Left ventricle myocardium inferior (tissue), 1 donor: ENCODE results near the gene CYB5R4. TPM values are rescaled to one million over a fixed set of nuclear protein-coding genes. Genes with fewer than 3 reads are reported as not detected.
"Not testable (repeated sequence)": the region's sequence is repeated elsewhere in the genome, so short reads cannot be mapped to it uniquely, and the experiment has no call there.

ENCODE experiments used
- DNase-seq: peaks from one replicate; pipeline ENCODE4 v3.0.0-alpha.2; 2020
- H3K27ac ChIP-seq: fragments of 200-600 bp; replicated peaks from 2 replicates; pipeline ENCODE4 v1.8.0; 2021
- H3K27me3 ChIP-seq: fragments of 200-600 bp; 2 replicates; pipeline ENCODE4 v1.8.0; 2021; ENCODE audit warnings: low read depth
- H3K36me3 ChIP-seq: fragments of 200-600 bp; 2 replicates; pipeline ENCODE4 v1.8.0; 2021
- H3K4me1 ChIP-seq: fragments of 200-600 bp; 2 replicates; pipeline ENCODE4 v1.8.0; 2021
- H3K4me3 ChIP-seq: fragments of 200-600 bp; 2 replicates; pipeline ENCODE4 v1.8.0; 2021; ENCODE audit warnings: mild to moderate bottlenecking, moderate library complexity
- H3K9me3 ChIP-seq: fragments of 200-600 bp; replicated peaks from 2 replicates; pipeline ENCODE4 v1.8.0; 2021
- intact Hi-C: fragments of 100-400 bp; cut with micrococcal nuclease; formaldehyde crosslinking; loops from one replicate; pipeline ENCODE4 v1.11.0; 2022
- total RNA-seq: library from RNA; stranded (reverse); fragmentation: NEBNext Ultra II Directional; extraction: Animal tissue kit (Norgen Biotek cat#: 25700); gene quantifications from one replicate; pipeline ENCODE4 v1.2.1, GENCODE V29; 2021
- TF ChIP-seq, protein P1 (sequence below): fragments of 200-600 bp; IDR thresholded peaks from 2 replicates; pipeline ENCODE4 v1.8.0; 2021; ENCODE audit warnings: antibody characterized with exemption, mild to moderate bottlenecking, borderline replicate concordance
- donor health status: DM: no; HTN: yes; CAD: no; lungs with severe emphysema.

CYB5R4 gene
- total RNA-seq, 1 donor from 2014 or later: 14.5 TPM

DNA sequence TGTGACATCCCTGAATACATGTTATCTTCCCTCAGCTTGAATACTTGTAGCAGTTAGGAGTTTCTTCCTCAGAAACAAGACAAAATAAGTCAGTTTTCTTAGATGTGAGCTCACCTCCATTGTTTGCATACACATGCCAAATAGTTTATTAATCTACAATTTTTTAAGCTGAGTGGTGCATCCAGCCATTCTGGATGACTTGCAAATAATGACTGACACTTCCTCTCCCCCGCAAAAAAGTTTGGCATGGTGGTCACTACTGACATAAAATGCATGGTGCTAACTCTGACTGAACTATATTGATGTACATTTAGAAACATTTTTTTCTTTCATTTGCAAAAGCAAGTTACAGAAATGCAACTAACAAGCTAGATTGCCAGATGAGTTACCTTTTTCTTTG, 55.5 kb downstream of the CYB5R4 start:
- no peak for DNase-seq
- Histone ChIP-seq H3K27me3 (no peaks in the 10 kb centered on the region), H3K4me1 (no peaks in the 10 kb centered on the region), H3K27ac (no peak overlapping the region), H3K9me3 (no peaks in the 10 kb centered on the region), H3K36me3 (peaks cover 4% of the 10 kb centered on the region), H3K4me3 (no peak overlapping the region)
- intact Hi-C loops: no loop called here
- TF ChIP-seq, protein P1, sequence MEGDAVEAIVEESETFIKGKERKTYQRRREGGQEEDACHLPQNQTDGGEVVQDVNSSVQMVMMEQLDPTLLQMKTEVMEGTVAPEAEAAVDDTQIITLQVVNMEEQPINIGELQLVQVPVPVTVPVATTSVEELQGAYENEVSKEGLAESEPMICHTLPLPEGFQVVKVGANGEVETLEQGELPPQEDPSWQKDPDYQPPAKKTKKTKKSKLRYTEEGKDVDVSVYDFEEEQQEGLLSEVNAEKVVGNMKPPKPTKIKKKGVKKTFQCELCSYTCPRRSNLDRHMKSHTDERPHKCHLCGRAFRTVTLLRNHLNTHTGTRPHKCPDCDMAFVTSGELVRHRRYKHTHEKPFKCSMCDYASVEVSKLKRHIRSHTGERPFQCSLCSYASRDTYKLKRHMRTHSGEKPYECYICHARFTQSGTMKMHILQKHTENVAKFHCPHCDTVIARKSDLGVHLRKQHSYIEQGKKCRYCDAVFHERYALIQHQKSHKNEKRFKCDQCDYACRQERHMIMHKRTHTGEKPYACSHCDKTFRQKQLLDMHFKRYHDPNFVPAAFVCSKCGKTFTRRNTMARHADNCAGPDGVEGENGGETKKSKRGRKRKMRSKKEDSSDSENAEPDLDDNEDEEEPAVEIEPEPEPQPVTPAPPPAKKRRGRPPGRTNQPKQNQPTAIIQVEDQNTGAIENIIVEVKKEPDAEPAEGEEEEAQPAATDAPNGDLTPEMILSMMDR: no peak

DNA sequence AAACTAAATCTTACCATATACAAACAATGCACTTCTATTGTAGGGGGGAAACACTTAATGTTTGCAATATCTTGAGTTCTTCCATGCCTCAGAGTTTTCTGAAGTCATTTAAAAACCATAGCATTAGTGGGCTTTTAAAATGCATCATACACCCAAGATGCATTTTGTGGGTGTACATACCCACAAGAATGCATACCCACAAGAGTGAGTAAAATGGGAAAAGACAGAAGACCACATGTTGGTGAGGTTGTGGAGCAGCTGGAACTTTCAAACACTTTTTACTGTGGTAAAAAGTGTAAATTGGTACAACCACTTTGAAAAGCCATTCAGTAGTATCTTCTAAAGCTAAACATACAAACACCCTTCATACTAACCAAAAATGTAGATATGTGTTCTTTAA, 57.5 kb downstream of the CYB5R4 start:
- TF ChIP-seq, protein P1: no peak
- no peak for DNase-seq
- intact Hi-C loops: no loop called here
- Histone ChIP-seq H3K4me3 (no peak overlapping the region), H3K36me3 (peaks cover 2% of the 10 kb centered on the region), H3K27me3 (no peaks in the 10 kb centered on the region), H3K27ac (no peak overlapping the region), H3K9me3 (no peaks in the 10 kb centered on the region), H3K4me1 (no peaks in the 10 kb centered on the region)

DNA sequence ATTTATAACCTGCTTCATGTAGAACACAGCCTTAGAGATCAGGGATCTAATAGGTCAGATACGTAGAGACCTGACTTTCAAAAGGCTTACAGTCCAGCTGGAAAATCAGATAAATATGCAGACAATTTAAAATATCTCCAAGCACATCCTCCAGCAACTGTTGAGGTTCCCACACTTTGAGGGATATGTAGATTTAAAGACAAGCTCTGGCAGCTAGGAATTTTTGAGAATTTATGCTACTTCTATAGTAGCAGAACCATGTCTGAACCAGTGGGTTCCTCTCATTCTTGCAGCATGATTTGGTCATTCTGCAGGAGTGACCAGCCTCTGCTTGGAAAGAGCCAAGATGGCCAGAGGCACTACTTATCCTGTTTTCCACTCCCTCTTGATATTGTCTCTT, 60.5 kb downstream of the CYB5R4 start:
- DNase-seq: no peak
- Histone ChIP-seq H3K27ac (no peak overlapping the region), H3K4me3 (no peak overlapping the region), H3K36me3 (peaks cover 16% of the 10 kb centered on the region), H3K4me1 (no peaks in the 10 kb centered on the region), H3K27me3 (no peaks in the 10 kb centered on the region), H3K9me3 (no peaks in the 10 kb centered on the region)
- TF ChIP-seq, protein P1: no peak
- intact Hi-C loops: no loop called here

- peaks cover 28% of the 10 kb centered on the region for H3K36me3 ChIP-seq
- H3K4me1 ChIP-seq: no peaks in the 10 kb centered on the region
- intact Hi-C loops: no loop called here
- no peak overlapping the region for H3K27ac ChIP-seq
- TF ChIP-seq, protein P1: no peak
- no peaks in the 10 kb centered on the region for H3K9me3 ChIP-seq
- no peaks in the 10 kb centered on the region for H3K27me3 ChIP-seq
- no peak for DNase-seq
- H3K4me3 ChIP-seq: no peak overlapping the region
Measured at GRCh38 chr6:83921315-83921714, 61.8 kb downstream of the CYB5R4 start.

DNA sequence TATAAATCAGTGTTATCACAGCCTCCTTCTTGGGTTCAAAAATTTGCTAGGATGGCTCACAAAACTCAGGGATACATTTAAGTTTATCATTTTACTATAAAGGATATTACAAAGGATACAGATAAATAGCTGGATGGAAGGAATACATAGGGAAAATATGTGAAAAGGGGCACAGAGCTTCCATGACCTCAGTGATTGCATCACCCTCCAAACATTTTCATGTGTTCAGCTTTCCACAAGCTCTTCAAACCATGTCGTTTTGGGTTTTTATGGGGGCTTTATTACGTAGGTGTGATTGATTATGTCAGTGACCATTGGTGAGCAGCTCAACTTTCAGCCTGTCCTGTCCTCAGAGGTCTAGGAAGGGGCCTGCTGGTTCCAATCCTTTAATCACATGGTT, 68.0 kb downstream of the CYB5R4 start:
- no peak for DNase-seq
- intact Hi-C loops: no loop called here
- Histone ChIP-seq H3K4me3 (no peak overlapping the region), H3K9me3 (no peaks in the 10 kb centered on the region), H3K27me3 (no peaks in the 10 kb centered on the region), H3K4me1 (no peaks in the 10 kb centered on the region), H3K27ac (no peak overlapping the region), H3K36me3 (peaks cover 54% of the 10 kb centered on the region)
- TF ChIP-seq, protein P1: no peak

DNA sequence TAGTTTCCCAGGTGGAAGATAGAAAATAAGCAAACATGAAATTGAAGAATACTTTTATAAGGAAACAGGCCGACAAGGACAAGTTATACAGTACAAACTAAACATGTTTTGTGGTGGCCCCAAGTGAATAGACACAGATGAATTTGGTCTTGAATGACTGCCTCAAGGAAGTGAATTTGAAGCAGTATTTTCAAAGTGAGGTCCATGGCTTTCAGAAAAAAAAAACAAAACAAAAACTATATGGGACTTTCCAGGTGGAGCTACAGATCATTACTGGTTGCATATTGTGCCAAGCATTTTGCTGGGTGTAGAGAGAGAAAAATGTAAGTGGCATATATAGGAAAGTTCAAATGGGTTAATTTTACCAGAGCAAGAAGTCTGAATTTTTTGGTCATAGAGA, 68.8 kb downstream of the CYB5R4 start:
- Histone ChIP-seq H3K4me3 (no peak overlapping the region), H3K27me3 (no peaks in the 10 kb centered on the region), H3K36me3 (peaks cover 54% of the 10 kb centered on the region), H3K27ac (no peak overlapping the region), H3K9me3 (no peaks in the 10 kb centered on the region), H3K4me1 (no peaks in the 10 kb centered on the region)
- intact Hi-C loops: no loop called here
- DNase-seq: no peak
- TF ChIP-seq, protein P1: no peak

- DNase-seq, H3K27me3 ChIP-seq, H3K27ac ChIP-seq, H3K4me3 ChIP-seq, H3K4me1 ChIP-seq, intact Hi-C loops: not testable (repeated sequence)
- Histone ChIP-seq H3K36me3 (peaks cover 33% of the 10 kb centered on the region), H3K9me3 (peaks cover 31% of the 10 kb centered on the region)
Measured at GRCh38 chr6:83946201-83946833, 86.8 kb downstream of the CYB5R4 start.

DNA sequence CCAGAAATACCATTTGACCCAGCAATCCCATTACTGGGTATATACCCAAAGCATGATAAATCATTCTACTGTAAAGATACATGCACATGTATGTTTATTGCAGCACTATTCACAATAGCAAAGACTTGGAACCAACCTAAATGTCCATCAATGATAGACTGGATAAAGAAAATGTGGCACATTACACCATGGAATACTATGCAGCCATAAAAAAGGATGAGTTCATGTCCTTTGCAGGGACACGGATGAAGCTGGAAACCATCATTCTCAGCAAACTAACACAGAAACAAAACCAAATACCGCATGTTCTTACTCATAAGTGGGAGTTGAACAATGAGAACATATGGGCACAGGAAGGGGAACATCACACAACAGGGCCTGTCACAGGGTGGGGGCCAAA, 88.5 kb downstream of the CYB5R4 start:
- H3K27me3 ChIP-seq, intact Hi-C loops, H3K4me1 ChIP-seq, DNase-seq, H3K4me3 ChIP-seq, H3K27ac ChIP-seq: not testable (repeated sequence)
- Histone ChIP-seq H3K36me3 (peaks cover 24% of the 10 kb centered on the region), H3K9me3 (peaks cover 31% of the 10 kb centered on the region)
